B cell (primary cell): Measurements from ENCODE around the gene POGK. TPM values are rescaled to one million over a fixed set of nuclear protein-coding genes. Genes with fewer than 3 reads are reported as not detected.

Source experiments
- ATAC-seq: fragments of 200-7000 bp; cut with Tn5 transposase; one replicate; pipeline ENCODE4 v1.10.0; 2021; ENCODE audit warnings: low read depth, mild to moderate bottlenecking, moderate number of reproducible peaks, moderate library complexity
- CTCF ChIA-PET: fragments of 350-600 bp; sonication (Branson Sonifier 250); formaldehyde crosslinking; loops from one replicate; lab custom pipeline; 2021; ENCODE audit warnings: antibody characterized with exemption, inconsistent platforms; lab: Charles Lee
- POLR2A ChIA-PET: fragments of 350-600 bp; sonication (Branson Sonifier 250); formaldehyde crosslinking; loops from one replicate; lab custom pipeline; 2021; ENCODE audit warnings: antibody characterized with exemption; lab: Charles Lee
- DNase-seq: peaks from one replicate; pipeline ENCODE4 v3.0.0; 2013
- H2AFZ ChIP-seq: 2 replicates; pipeline ENCODE4 v1.6.1; 2012; ENCODE audit warnings: mild to moderate bottlenecking, low read depth, low read length; ENCODE audit not compliant: insufficient read depth, poor library complexity, severe bottlenecking
- H3K27ac ChIP-seq, 2 donors: 1 replicate in 1 of 2; 2 replicates in 1 of 2; pipeline ENCODE4 v1.5.1; 2012 to 2013; ENCODE audit warnings: low read length in 2 of 2, mild to moderate bottlenecking in 2 of 2, moderate library complexity in 1 of 2
- H3K27me3 ChIP-seq, 4 experiments: fragments of 200-600 bp in 1 of 4; sonication (generic) in 1 of 4; replicated peaks in 1 of 4; 1 replicate in 2 of 4; 2 replicates in 2 of 4; pipeline versions ENCODE4 v1.6.1 to v1.7.0; 2013 to 2016; ENCODE audit warnings: low read length in 3 of 4, mild to moderate bottlenecking in 2 of 4, mixed read lengths in 1 of 4, moderate library complexity in 1 of 4; ENCODE audit not compliant: insufficient read depth in 4 of 4, control insufficient read depth in 3 of 4; ENCODE audit errors: control extremely low read depth in 1 of 4
- H3K36me3 ChIP-seq, 2 experiments: replicated peaks in 1 of 2; 1 replicate in 1 of 2; 2 replicates in 1 of 2; pipeline versions ENCODE4 v1.6.1 to v1.7.1; 2013; ENCODE audit warnings: low read length in 1 of 2; ENCODE audit not compliant: insufficient read depth in 2 of 2, control insufficient read depth in 1 of 2; ENCODE audit errors: control extremely low read depth in 1 of 2, extremely low read depth in 1 of 2
- H3K4me1 ChIP-seq, 2 donors: fragments of 200-600 bp in 1 of 2; sonication (generic) in 1 of 2; 1 replicate in 1 of 2; 2 replicates in 1 of 2; pipeline versions ENCODE4 v1.5.1 to v1.6.1; 2013 to 2017; ENCODE audit warnings: low read length in 2 of 2; ENCODE audit not compliant: control insufficient read depth in 2 of 2, insufficient read depth in 2 of 2
- H3K4me2 ChIP-seq: replicated peaks from 2 replicates; pipeline ENCODE3; 2012; ENCODE audit warnings: mild to moderate bottlenecking, low read depth, low read length; ENCODE audit not compliant: poor library complexity, severe bottlenecking
- H3K4me3 ChIP-seq, 5 experiments: fragments of 200-600 bp in 1 of 5; sonication (generic) in 1 of 5; 1 replicate in 3 of 5; 2 replicates in 2 of 5; pipeline versions ENCODE4 v1.5.1 to v1.7.0; 2011 to 2016; ENCODE audit warnings: low read length in 4 of 5, mild to moderate bottlenecking in 4 of 5, low read depth in 2 of 5, control low read depth in 1 of 5, moderate library complexity in 1 of 5; ENCODE audit not compliant: insufficient read depth in 1 of 5; ENCODE audit errors: control extremely low read depth in 1 of 5, extremely low read depth in 1 of 5
- H3K79me2 ChIP-seq: fragments of 200-600 bp; sonication (generic); one replicate; pipeline ENCODE4 v1.6.0; 2016; ENCODE audit warnings: low read length; ENCODE audit not compliant: control insufficient read depth, insufficient read depth
- H3K9ac ChIP-seq: fragments of 200-600 bp; sonication (generic); 2 replicates; pipeline ENCODE4 v1.6.1; 2017; ENCODE audit warnings: mild to moderate bottlenecking, low read length, moderate library complexity
- H3K9me3 ChIP-seq, 3 donors: one replicate each; pipeline versions ENCODE4 v1.6.1 to v1.7.1; 2013; ENCODE audit warnings: low read length in 2 of 3; ENCODE audit not compliant: control insufficient read depth in 2 of 3, insufficient read depth in 1 of 3; ENCODE audit errors: control extremely low read depth in 1 of 3
- H4K20me1 ChIP-seq: 2 replicates; pipeline ENCODE4 v1.6.0; 2012; ENCODE audit warnings: mild to moderate bottlenecking, low read length; ENCODE audit not compliant: insufficient read depth, control insufficient read depth, poor library complexity, severe bottlenecking
- H3K27ac Mint-ChIP-seq: one replicate; pipeline ENCODE4 v1.8.0; 2021; ENCODE audit warnings: mixed read lengths
- H3K27me3 Mint-ChIP-seq: one replicate; pipeline ENCODE4 v1.8.0; 2021; ENCODE audit warnings: mixed read lengths
- H3K4me1 Mint-ChIP-seq: one replicate; pipeline ENCODE4 v1.8.0; 2021; ENCODE audit warnings: mixed read lengths
- H3K4me3 Mint-ChIP-seq: one replicate; pipeline ENCODE4 v1.8.0; 2021; ENCODE audit warnings: mixed read lengths
- H3K9me3 Mint-ChIP-seq: one replicate; pipeline ENCODE4 v1.8.0; 2022; ENCODE audit warnings: mixed read lengths; ENCODE audit not compliant: insufficient read depth
- EZH2 ChIP-seq: IDR thresholded peaks from 2 replicates; pipeline ENCODE4 v1.6.1; 2012; ENCODE audit warnings: borderline replicate concordance, low read depth, mild to moderate bottlenecking, moderate library complexity, low read length; ENCODE audit not compliant: insufficient read depth, poor library complexity, severe bottlenecking
- WGBS: methylation state at CpG from one replicate; pipeline ENCODE4 v1.1.5; 2013; ENCODE audit warnings: missing lambda C conversion rate; ENCODE audit not compliant: insufficient coverage; 5-methylcytosine and 5-hydroxymethylcytosine counted together
- intact Hi-C: fragments of 100-400 bp; cut with micrococcal nuclease; formaldehyde crosslinking; loops from one replicate; pipeline ENCODE4 v1.10.0; 2022
- polyA plus RNA-seq: library from polyadenylated mRNA; depleted of rRNA; stranded (reverse); fragments of >200 nt; gene quantifications from 2 replicates; pipeline ENCODE4 v1.2.3, GENCODE V29; 2012
- total RNA-seq, 2 donors: library from RNA; stranded (reverse); fragments of 120-200 nt in 1 of 2; gene quantifications; 1 replicate in 1 of 2; 2 replicates in 1 of 2; pipeline versions ENCODE4 v1.2.3 to v1.2.4, GENCODE V29; 2013 to 2022
- TF ChIP-seq, protein P1 (sequence below): fragments of 200-600 bp; IDR thresholded peaks from one replicate; pipeline ENCODE4 v1.8.0; 2022; ENCODE audit warnings: antibody characterized with exemption, mild to moderate bottlenecking

Gene POGK
- total and polyA plus RNA-seq, 2 donors (not counting 1 experiment from before 2014, with no cell fraction given): 10.4 to 45.0 TPM

DNA sequence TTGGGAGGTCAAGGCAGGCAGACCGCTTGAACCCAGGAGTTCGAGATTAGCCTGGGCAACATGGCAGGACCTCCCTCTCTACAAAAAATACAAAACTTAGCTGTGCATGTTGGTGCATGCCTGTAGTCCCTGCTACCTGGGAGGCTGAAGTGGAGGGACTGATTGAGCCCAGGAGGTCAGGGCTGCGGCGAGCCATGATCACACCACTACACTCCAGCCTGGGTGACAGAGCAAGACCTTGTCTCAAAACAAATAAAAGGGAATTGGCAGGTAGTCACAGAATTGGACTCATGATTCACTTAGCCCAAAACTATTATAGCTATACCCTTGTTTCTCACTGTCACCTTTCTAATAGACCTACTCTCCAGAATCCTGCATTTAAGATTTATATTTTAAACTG is 31.3 kb downstream of the POGK start:
- Histone ChIP-seq H3K36me3 (peaks cover 5 to 18% of the 10 kb centered on the region in 2 experiments), H4K20me1 (peaks cover 13% of the 10 kb centered on the region), H3K4me3 (no peak overlapping the region), H3K4me2 (no peak overlapping the region), H3K9ac (no peak overlapping the region), H3K9me3 (no peaks in the 10 kb centered on the region), H3K27me3 (no peaks in the 10 kb centered on the region), H3K79me2 (peaks cover 58% of the 10 kb centered on the region), H2AFZ (no peak overlapping the region), H3K27ac (no peak overlapping the region), H3K4me1 (peaks cover 6 to 8% of the 10 kb centered on the region in 2 donors)
- ATAC-seq: no peak
- POLR2A ChIA-PET: no interaction called here
- Mint-ChIP-seq H3K27me3 (no peaks in the 10 kb centered on the region), H3K27ac (no peak overlapping the region), H3K9me3 (no peaks in the 10 kb centered on the region), H3K4me3 (no peak overlapping the region), H3K4me1 (peaks cover 29% of the 10 kb centered on the region)
- 100% methylated on average over 2 of the region's 4 CpGs for WGBS
- no peak for TF ChIP-seq EZH2
- TF ChIP-seq, protein P1, sequence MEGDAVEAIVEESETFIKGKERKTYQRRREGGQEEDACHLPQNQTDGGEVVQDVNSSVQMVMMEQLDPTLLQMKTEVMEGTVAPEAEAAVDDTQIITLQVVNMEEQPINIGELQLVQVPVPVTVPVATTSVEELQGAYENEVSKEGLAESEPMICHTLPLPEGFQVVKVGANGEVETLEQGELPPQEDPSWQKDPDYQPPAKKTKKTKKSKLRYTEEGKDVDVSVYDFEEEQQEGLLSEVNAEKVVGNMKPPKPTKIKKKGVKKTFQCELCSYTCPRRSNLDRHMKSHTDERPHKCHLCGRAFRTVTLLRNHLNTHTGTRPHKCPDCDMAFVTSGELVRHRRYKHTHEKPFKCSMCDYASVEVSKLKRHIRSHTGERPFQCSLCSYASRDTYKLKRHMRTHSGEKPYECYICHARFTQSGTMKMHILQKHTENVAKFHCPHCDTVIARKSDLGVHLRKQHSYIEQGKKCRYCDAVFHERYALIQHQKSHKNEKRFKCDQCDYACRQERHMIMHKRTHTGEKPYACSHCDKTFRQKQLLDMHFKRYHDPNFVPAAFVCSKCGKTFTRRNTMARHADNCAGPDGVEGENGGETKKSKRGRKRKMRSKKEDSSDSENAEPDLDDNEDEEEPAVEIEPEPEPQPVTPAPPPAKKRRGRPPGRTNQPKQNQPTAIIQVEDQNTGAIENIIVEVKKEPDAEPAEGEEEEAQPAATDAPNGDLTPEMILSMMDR: no peak
- DNase-seq: no peak
- CTCF ChIA-PET: no interaction called here
- intact Hi-C loops: no loop called here

DNA sequence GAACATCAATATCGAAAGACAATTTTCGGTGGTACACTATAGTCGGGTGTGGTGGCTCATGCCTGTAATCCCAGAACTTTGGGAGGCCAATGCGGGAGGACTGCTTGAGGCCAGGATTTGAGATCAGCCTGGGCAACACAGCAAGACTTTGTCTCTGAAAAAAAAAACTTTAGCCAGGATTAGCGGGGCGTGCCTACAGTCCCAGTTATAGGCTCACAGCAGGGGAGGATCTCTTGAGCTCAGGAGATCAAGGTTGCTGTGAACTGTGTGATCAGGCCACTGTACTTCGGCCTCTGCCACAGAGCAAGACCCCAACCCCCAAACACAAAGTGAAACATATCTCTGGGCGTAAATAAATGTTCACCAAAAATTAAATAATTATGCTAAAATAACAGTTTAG is 35.2 kb downstream of the POGK start:
- POLR2A ChIA-PET: no interaction called here
- CTCF ChIA-PET: no interaction called here
- DNase-seq (no peak), ATAC-seq (no peak)
- Mint-ChIP-seq H3K27ac (peak overlapping the region; percentile 10), H3K4me1 (peaks cover 38% of the 10 kb centered on the region), H3K4me3 (no peak overlapping the region), H3K27me3 (no peaks in the 10 kb centered on the region), H3K9me3 (no peaks in the 10 kb centered on the region)
- intact Hi-C loops: no loop called here
- Histone ChIP-seq H3K27ac (no peak overlapping the region), H4K20me1 (peaks cover 13% of the 10 kb centered on the region), H3K79me2 (peaks cover 61% of the 10 kb centered on the region), H3K27me3 (no peaks in the 10 kb centered on the region), H3K4me3 (no peak overlapping the region), H2AFZ (no peak overlapping the region), H3K4me1 (peaks cover 12 to 13% of the 10 kb centered on the region in 2 donors), H3K9me3 (no peaks in the 10 kb centered on the region), H3K36me3 (peaks cover 0 to 2% of the 10 kb centered on the region in 2 experiments), H3K9ac (no peak overlapping the region), H3K4me2 (no peak overlapping the region)
- no peak for TF ChIP-seq EZH2
- WGBS: 100% methylated on average over 4 of the region's 8 CpGs
